ENCODE data around the gene GRM8.

GRM8 gene

GRCh38 chr7:127251465-127252376 lies 1.0 kb downstream of the GRM8 start:
- TF ChIP-seq USF1 (IDR thresholded peaks at IDR 0.05) (no peak), CREB1 (IDR thresholded peaks at IDR 0.05; ENCODE audit: low read depth) (no peak), EP300 (IDR thresholded peaks at IDR 0.05; ENCODE audit: borderline replicate concordance) (no peak), ZBTB7A (IDR thresholded peaks at IDR 0.05; ENCODE audit: low read depth) (no peak), REST (IDR thresholded peaks at IDR 0.05; ENCODE audit: low read depth) (no peak), TCF12 (IDR thresholded peaks at IDR 0.05; ENCODE audit: low read depth) (no peak), EGR1 (IDR thresholded peaks at IDR 0.05) (no peak), NFIC (IDR thresholded peaks at IDR 0.05) (no peak), TAF1 (IDR thresholded peaks at IDR 0.05; ENCODE audit: low read depth) (no peak), CEBPB (IDR thresholded peaks at IDR 0.05) (no peak)

GRCh38 chr7:127251036-127251464 lies 1.7 kb downstream of the GRM8 start:
- TF ChIP-seq REST (IDR thresholded peaks at IDR 0.05; ENCODE audit: low read depth) (no peak), MAX (IDR thresholded peaks at IDR 0.05) (no peak), FOXM1 (IDR thresholded peaks at IDR 0.05; ENCODE audit: borderline replicate concordance, low read depth) (no peak)

GRCh38 chr7:127250312-127251035 lies 2.3 kb downstream of the GRM8 start:
- TF ChIP-seq CREB1 (IDR thresholded peaks at IDR 0.05; ENCODE audit: low read depth), result no peak

- TF ChIP-seq FOXM1 (IDR thresholded peaks at IDR 0.05; ENCODE audit: borderline replicate concordance, low read depth) (no peak), TEAD4 (IDR thresholded peaks at IDR 0.05) (no peak), ZBTB7A (IDR thresholded peaks at IDR 0.05; ENCODE audit: low read depth) (no peak), REST (IDR thresholded peaks at IDR 0.05; ENCODE audit: low read depth) (no peak), EP300 (IDR thresholded peaks at IDR 0.05; ENCODE audit: borderline replicate concordance) (no peak), EGR1 (IDR thresholded peaks at IDR 0.05) (no peak), YY1 (IDR thresholded peaks at IDR 0.05; ENCODE audit: low read depth) (no peak), USF1 (IDR thresholded peaks at IDR 0.05) (no peak), CREB1 (IDR thresholded peaks at IDR 0.05; ENCODE audit: low read depth) (no peak), NFIC (IDR thresholded peaks at IDR 0.05) (no peak), TAF1 (IDR thresholded peaks at IDR 0.05; ENCODE audit: low read depth) (no peak)
Observed at GRCh38 chr7:127245607-127246006, 7.1 kb downstream of the GRM8 start.

- TF ChIP-seq NFIC (IDR thresholded peaks at IDR 0.05), result no peak
- TF ChIP-seq EP300 (IDR thresholded peaks at IDR 0.05; ENCODE audit: borderline replicate concordance), result no peak
- TF ChIP-seq TEAD4 (IDR thresholded peaks at IDR 0.05), result no peak
Observed at GRCh38 chr7:127245002-127245401, 7.7 kb downstream of the GRM8 start.

All from Ishikawa (cell line).